Fibroblast of pulmonary artery (primary cell): ENCODE results near the gene TEAD1.

Experiments
- DNase-seq: peaks from one replicate; pipeline ENCODE4 v3.0.0-alpha.2; 2010; ENCODE audit warnings: low read depth
- H3K4me3 ChIP-seq: replicated peaks from 2 replicates; pipeline ENCODE4 v1.5.1; 2011; ENCODE audit warnings: low read depth, mild to moderate bottlenecking, control low read depth, low read length, moderate library complexity
- TF ChIP-seq, protein P1 (sequence below): IDR thresholded peaks from 2 replicates; pipeline ENCODE4 v1.5.1; 2011; ENCODE audit warnings: mild to moderate bottlenecking, control low read depth, low read length, inconsistent platforms; ENCODE audit errors: missing control alignments

Gene TEAD1

DNA sequence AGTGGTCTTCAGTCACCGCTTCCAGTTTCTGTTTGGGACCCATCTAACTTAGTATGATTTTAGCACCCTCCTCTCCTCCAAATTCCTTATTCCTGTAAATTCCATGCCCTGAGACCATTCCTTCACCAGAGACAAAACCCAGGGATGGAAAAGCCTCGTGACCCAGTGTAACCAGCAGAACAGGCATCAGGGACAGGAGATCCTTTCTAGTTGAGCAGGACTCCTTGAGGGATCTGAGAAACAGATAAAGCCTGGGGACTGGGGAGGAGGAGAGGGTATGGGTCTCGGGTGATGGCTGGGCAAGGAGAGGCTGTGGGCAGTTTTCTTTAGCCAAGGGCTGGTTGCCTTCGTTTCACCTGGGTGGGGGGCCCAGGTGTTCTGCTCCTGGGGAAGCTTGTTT, 40.9 kb downstream of the TEAD1 start:
- no peak for DNase-seq
- no peak overlapping the region for H3K4me3 ChIP-seq
- TF ChIP-seq, protein P1, sequence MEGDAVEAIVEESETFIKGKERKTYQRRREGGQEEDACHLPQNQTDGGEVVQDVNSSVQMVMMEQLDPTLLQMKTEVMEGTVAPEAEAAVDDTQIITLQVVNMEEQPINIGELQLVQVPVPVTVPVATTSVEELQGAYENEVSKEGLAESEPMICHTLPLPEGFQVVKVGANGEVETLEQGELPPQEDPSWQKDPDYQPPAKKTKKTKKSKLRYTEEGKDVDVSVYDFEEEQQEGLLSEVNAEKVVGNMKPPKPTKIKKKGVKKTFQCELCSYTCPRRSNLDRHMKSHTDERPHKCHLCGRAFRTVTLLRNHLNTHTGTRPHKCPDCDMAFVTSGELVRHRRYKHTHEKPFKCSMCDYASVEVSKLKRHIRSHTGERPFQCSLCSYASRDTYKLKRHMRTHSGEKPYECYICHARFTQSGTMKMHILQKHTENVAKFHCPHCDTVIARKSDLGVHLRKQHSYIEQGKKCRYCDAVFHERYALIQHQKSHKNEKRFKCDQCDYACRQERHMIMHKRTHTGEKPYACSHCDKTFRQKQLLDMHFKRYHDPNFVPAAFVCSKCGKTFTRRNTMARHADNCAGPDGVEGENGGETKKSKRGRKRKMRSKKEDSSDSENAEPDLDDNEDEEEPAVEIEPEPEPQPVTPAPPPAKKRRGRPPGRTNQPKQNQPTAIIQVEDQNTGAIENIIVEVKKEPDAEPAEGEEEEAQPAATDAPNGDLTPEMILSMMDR: no peak

DNA sequence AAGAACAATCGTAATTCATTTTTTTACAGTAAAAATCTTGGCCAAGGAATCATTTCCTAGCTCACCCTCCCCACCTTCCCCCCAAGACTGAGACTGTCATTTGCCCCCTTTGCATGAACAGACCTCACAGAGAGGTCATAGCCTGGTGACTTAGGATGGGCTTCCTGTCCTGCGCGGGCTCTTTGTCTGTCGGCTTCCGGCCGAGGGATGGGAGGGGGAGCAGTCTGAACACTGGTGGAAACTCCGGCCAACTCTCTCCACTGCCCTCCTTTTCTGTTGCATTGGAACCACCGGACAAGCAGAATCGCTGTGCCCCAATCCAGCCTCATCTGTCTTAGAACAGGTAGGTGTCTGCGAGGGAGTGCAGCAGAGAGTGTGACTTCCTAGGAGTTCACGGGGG, 41.7 kb downstream of the TEAD1 start:
- TF ChIP-seq, protein P1: no peak
- no peak overlapping the region for H3K4me3 ChIP-seq
- DNase-seq: no peak

DNA sequence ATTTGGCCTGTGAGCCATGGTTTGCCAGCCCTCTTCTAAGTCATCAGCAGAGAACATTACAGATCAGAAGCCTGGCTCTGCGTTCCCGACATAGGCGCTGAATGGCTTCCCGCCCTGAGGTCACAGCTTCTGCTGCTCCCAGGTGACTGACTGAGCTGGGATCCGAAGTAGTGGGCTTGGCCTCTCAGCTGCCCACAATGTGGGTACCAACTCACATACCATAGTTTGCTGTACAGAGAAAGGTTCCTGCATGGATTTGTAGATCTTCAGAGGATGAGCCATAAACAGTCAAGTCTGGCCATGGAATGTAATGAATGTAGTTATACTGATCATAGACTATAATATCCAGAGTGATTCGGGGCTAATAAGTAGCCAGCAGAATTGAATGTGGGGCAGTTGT, 42.6 kb downstream of the TEAD1 start:
- H3K4me3 ChIP-seq: no peak overlapping the region
- DNase-seq: no peak
- TF ChIP-seq, protein P1: no peak

DNA sequence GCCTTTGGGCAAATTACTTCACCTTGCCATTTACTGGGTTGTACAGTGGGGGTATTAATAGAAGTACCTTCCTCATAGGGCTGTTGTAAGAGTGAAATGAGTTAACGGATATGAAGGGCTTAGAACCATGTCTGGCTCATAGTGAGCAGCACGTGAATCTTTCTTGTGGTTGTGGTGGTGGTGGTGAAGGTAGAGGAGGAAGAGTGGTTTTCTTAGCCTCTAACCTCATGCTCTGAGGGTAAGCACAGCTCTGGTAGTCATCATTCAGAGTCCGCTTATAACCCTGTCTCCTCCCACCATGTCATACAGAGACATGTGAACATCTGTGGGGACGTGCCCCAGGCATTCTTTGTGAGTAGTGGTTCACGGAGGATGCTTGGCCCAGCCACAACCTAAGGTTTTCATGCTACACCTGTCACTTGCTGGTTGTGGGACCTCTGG, 43.6 kb downstream of the TEAD1 start:
- no peak overlapping the region for H3K4me3 ChIP-seq
- TF ChIP-seq, protein P1: no peak
- no peak for DNase-seq

DNA sequence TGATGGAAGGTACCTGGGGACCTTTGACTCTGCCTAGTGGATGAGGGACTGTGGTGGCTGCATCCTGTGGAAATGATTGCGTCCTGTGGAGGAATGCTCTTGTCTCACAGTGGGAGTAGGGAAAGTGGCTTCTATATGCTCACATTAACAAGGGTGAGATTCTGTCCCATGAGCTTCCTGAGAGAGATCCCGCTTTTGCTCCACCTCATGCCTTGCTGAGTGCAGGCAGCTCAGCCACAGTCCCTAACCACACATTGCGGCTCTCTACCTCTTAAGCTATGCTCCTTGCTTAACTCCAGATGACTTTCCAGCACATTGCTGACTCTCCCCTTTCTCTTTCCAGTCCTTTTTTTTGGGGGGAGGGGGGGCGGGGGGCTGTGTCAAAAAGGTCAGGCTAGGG, 45.0 kb downstream of the TEAD1 start:
- no peak overlapping the region for H3K4me3 ChIP-seq
- DNase-seq: no peak
- TF ChIP-seq, protein P1: no peak

DNA sequence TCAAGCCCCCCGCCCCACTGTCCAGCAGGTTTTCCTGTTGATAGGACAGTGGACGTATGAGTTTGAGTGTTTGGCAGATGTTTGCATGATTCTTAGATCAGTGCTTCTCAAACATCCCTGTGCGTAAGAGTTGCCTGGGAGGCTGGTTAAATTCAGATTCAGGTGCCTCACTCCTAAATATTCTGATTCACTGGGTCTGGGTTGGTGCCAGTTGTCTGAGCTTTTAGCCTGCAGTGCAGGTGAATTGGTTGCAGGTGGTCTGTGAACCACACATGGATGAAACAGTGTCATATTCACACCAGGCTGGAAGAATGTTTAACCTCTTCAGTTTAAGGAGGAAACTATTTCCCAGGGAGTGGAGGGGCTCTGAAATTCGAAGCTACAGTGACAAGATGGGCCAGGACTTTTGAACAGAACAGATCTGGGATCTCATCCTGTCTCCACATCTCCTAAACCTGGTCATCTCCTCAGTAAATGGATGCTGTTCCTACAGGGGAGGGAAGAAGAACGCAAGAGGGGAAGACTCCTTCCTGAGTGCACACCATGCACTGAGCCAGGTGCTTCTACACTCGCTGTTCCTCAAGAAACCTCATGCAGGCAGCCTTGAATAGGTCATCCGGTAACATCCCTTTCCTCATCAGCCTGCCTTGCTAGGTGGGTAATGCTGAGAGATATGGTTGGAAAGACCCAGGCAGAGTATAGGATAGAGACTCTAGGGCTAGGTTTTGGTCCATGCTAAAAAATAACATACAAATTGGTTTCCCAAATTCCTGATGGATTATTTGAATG, 47.8 kb downstream of the TEAD1 start:
- no peak overlapping the region for H3K4me3 ChIP-seq
- no peak for DNase-seq
- TF ChIP-seq, protein P1: no peak
